Cardiac fibroblast (primary cell): ENCODE results near the gene SRC.

Experiments used
- DNase-seq, 2 donors: peaks; one replicate each; pipeline versions ENCODE4 v3.0.0 to v3.0.0-alpha.2; 2010; ENCODE audit warnings: low read depth in 2 of 2
- H3K4me3 ChIP-seq, 2 donors: replicated peaks in 1 of 2; 1 replicate in 1 of 2; 2 replicates in 1 of 2; pipeline ENCODE4 v1.5.1; 2011; ENCODE audit warnings: low read depth in 2 of 2, low read length in 2 of 2, mild to moderate bottlenecking in 2 of 2, moderate library complexity in 1 of 2
- CTCF ChIP-seq: IDR thresholded peaks from one replicate; pipeline ENCODE4 v1.5.1; 2011; ENCODE audit warnings: low read depth, mild to moderate bottlenecking, low read length, inconsistent platforms

The SRC gene

GRCh38 chr20:37438464-37439222, 92.7 kb downstream of the SRC start:
- no peak for DNase-seq
- no peak for TF ChIP-seq CTCF
- no peak overlapping the region for H3K4me3 ChIP-seq

GRCh38 chr20:37439223-37439933, 93.4 kb downstream of the SRC start:
- no peak for DNase-seq
- no peak for TF ChIP-seq CTCF
- H3K4me3 ChIP-seq: no peak overlapping the region

GRCh38 chr20:37441023-37441422, 95.1 kb downstream of the SRC start:
- TF ChIP-seq CTCF: no peak
- H3K4me3 ChIP-seq: no peak overlapping the region
- no peak for DNase-seq

- no peak for DNase-seq
- no peak overlapping the region for H3K4me3 ChIP-seq
- TF ChIP-seq CTCF: no peak
These were observed 96.6 kb downstream of the SRC start for GRCh38 chr20:37442547-37442946.

GRCh38 chr20:37442986-37443385, 97.0 kb downstream of the SRC start:
- no peak for TF ChIP-seq CTCF
- H3K4me3 ChIP-seq: no peak overlapping the region
- DNase-seq: no peak

GRCh38 chr20:37443596-37443995, 97.7 kb downstream of the SRC start:
- TF ChIP-seq CTCF: no peak
- no peak for DNase-seq
- no peak overlapping the region for H3K4me3 ChIP-seq
